ENCODE data around the gene ST3GAL3. TPM values are rescaled to one million over a fixed set of nuclear protein-coding genes. Genes with fewer than 3 reads are reported as not detected.

The ST3GAL3 gene
- total RNA-seq, 1 experiment from 2014 or later: 8.3 TPM

DNA sequence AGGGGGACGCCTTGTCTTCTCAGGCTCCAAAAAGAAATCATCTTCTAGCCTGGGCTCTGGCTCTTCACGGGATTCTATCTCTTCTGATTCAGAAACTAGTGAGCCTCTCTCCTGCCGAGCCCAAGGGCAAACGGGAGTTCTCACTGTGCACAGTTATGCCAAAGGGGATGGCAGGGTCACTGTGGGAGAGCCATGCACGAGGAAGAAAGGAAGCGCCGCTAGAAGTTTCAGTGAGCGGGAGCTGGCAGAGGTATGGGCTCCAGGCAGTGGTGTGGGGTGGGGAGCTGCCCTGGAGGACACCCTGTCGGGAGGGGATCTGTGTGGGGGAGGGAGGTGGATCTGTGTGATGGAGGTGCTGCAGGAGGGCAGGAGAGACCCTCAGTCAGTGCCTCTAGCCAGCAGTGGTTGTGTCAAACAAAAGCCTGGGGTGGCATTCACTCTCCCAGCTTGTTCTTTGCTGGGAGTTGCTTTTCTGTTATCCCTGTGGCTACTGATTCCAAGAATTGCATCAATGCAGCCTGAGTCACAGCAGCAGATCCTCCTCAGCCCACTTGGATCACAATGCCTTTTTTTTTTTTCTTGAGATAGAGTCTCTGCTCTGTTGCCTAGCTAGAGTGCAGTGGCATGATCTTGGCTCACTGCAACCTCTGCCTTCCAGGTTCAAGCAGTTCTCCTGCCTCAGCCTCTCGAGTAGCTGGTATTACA lies 35.6 kb upstream of the ST3GAL3 start:
- Histone ChIP-seq H4K8ac (replicated peaks; ENCODE audit: insufficient read length, low read depth, low read length) (no peak overlapping the region), H2AK5ac (ENCODE audit: insufficient read length, low read length) (no peak overlapping the region), H2BK12ac (ENCODE audit: insufficient read length, low read depth, low read length) (no peak overlapping the region), H3K9me3 (ENCODE audit: control insufficient read depth, low read depth, low read length) (no peaks in the 10 kb centered on the region), H3K23me2 (ENCODE audit: insufficient read length, low read depth, low read length, poor library complexity, severe bottlenecking) (no peaks in the 10 kb centered on the region), H3K14ac (ENCODE audit: insufficient read depth, low read length) (no peak overlapping the region), H3K56ac (ENCODE audit: insufficient read length, low read depth, low read length) (no peak overlapping the region), H3K27ac (ENCODE audit: insufficient read length, low read depth, low read length) (no peak overlapping the region), H4K5ac (ENCODE audit: insufficient read length, low read depth, low read length) (no peak overlapping the region), H4K20me1 (ENCODE audit: control insufficient read depth, insufficient read depth, insufficient read length) (no peaks in the 10 kb centered on the region), H3K4me1 (ENCODE audit: insufficient read depth, low read length) (no peaks in the 10 kb centered on the region), H3K27me3 (ENCODE audit: insufficient read depth, low read length) (no peaks in the 10 kb centered on the region), H3K18ac (ENCODE audit: insufficient read length, low read depth, low read length) (no peak overlapping the region), H3K4me2 (ENCODE audit: insufficient read depth, insufficient read length, low read length) (no peak overlapping the region), H2BK120ac (ENCODE audit: low read depth, low read length, poor library complexity, severe bottlenecking) (no peak overlapping the region), H2BK20ac (ENCODE audit: low read depth, low read length, poor library complexity, severe bottlenecking) (no peak overlapping the region), H2BK15ac (ENCODE audit: low read depth, low read length) (no peak overlapping the region), H3T11ph (ENCODE audit: low read length) (no peak overlapping the region), H3K79me2 (ENCODE audit: insufficient read depth, low read length) (no peaks in the 10 kb centered on the region), H2BK5ac (ENCODE audit: insufficient read length, low read length) (no peak overlapping the region), H3K23ac (ENCODE audit: insufficient read length, low read depth, low read length) (no peak overlapping the region), H3K9ac (ENCODE audit: extremely low read depth, insufficient read length, low read length) (no peak overlapping the region), H3K79me1 (ENCODE audit: insufficient read depth, low read depth, low read length, poor library complexity, severe bottlenecking) (no peaks in the 10 kb centered on the region), H4K91ac (ENCODE audit: insufficient read length, low read depth, low read length) (no peak overlapping the region), H2AFZ (ENCODE audit: low read length) (no peak overlapping the region), H3K4ac (ENCODE audit: low read depth, low read length) (no peak overlapping the region)
- Mint-ChIP-seq H3K9me3 (no peaks in the 10 kb centered on the region), H3K27me3 (ENCODE audit: low read depth) (no peaks in the 10 kb centered on the region), H3K4me3 (no peak overlapping the region), H3K36me3 (ENCODE audit: insufficient read depth in 1 of 3, low read depth in 3 of 3) (peaks cover 71 to 92% (median 81%) of the 10 kb centered on the region in 3 experiments), H3K27ac (peak overlapping the region in 1 of 3 experiments; percentile 51; a peak in 1 of 7 replicates), H3K4me1 (no peaks in the 10 kb centered on the region)
- no CpG with 5 or more reads among the region's 10 CpGs for WGBS (ENCODE audit: extremely low coverage, insufficient read length, low lambda C conversion rate)
- no peak for DNase-seq
- TF ChIP-seq, protein P1, sequence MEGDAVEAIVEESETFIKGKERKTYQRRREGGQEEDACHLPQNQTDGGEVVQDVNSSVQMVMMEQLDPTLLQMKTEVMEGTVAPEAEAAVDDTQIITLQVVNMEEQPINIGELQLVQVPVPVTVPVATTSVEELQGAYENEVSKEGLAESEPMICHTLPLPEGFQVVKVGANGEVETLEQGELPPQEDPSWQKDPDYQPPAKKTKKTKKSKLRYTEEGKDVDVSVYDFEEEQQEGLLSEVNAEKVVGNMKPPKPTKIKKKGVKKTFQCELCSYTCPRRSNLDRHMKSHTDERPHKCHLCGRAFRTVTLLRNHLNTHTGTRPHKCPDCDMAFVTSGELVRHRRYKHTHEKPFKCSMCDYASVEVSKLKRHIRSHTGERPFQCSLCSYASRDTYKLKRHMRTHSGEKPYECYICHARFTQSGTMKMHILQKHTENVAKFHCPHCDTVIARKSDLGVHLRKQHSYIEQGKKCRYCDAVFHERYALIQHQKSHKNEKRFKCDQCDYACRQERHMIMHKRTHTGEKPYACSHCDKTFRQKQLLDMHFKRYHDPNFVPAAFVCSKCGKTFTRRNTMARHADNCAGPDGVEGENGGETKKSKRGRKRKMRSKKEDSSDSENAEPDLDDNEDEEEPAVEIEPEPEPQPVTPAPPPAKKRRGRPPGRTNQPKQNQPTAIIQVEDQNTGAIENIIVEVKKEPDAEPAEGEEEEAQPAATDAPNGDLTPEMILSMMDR (conservative IDR thresholded peaks at IDR 0.05): no peak
